OCI-LY7 (cell line): Measurements from ENCODE around the gene CDCP1. TPM values are rescaled to one million over a fixed set of nuclear protein-coding genes. Genes with fewer than 3 reads are reported as not detected.

Source experiments
- BruUV-seq: library from RNA; stranded (reverse); fragments of 400-500 nt; replicated peaks from 2 replicates; lab custom pipeline; 2021; lab: Mats Ljungman, UMichigan
- CTCF ChIA-PET: fragments of 300-600 bp; sonication (Branson Sonifier 250); formaldehyde crosslinking; loops from one replicate; lab custom pipeline; 2022; ENCODE audit warnings: antibody characterized with exemption; ENCODE audit not compliant: unreplicated experiment; lab: Charles Lee
- POLR2A ChIA-PET: fragments of 300-600 bp; sonication (Branson Sonifier 250); formaldehyde crosslinking; loops from one replicate; lab custom pipeline; 2022; ENCODE audit warnings: antibody characterized with exemption; lab: Charles Lee
- DNase-seq: peaks from one replicate; pipeline ENCODE4 v3.0.0-alpha.2; 2015; ENCODE audit warnings: low spot score
- H2AFZ ChIP-seq: fragments of 200-600 bp; sonication (generic), shearing (Covaris generic); 2 replicates; pipeline ENCODE4 v1.6.1; 2014; ENCODE audit warnings: mild to moderate bottlenecking, antibody characterized with exemption, low read length, moderate library complexity
- H3K27ac ChIP-seq: fragments of 200-600 bp; sonication (generic); 2 replicates; pipeline ENCODE4 v1.5.1; 2014; ENCODE audit warnings: mixed run types, low read depth, mild to moderate bottlenecking, moderate library complexity, low read length, inconsistent platforms; ENCODE audit not compliant: poor library complexity, severe bottlenecking
- H3K36me3 ChIP-seq: fragments of 200-600 bp; sonication (generic); 2 replicates; pipeline ENCODE4 v1.6.1; 2014; ENCODE audit warnings: mild to moderate bottlenecking, antibody characterized with exemption, low read length, moderate library complexity, mixed read lengths; ENCODE audit not compliant: insufficient read depth
- H3K4me1 ChIP-seq: fragments of 200-600 bp; sonication (generic); 2 replicates; pipeline ENCODE4 v1.5.1; 2014; ENCODE audit warnings: mild to moderate bottlenecking, low read length; ENCODE audit not compliant: insufficient read depth, poor library complexity, severe bottlenecking
- H3K4me2 ChIP-seq: fragments of 200-600 bp; sonication (generic); 2 replicates; pipeline ENCODE4 v1.6.1; 2014; ENCODE audit warnings: mild to moderate bottlenecking, low read length
- H3K4me3 ChIP-seq: fragments of 200-600 bp; sonication (generic); 2 replicates; pipeline ENCODE4 v1.5.1; 2014; ENCODE audit warnings: mild to moderate bottlenecking, low read depth, low read length; ENCODE audit not compliant: poor library complexity, severe bottlenecking
- H3K79me2 ChIP-seq: fragments of 200-600 bp; sonication (generic); 2 replicates; pipeline ENCODE4 v1.6.1; 2016; ENCODE audit warnings: low read depth, mild to moderate bottlenecking, low read length, moderate library complexity, mixed read lengths; ENCODE audit not compliant: insufficient read depth
- H3K9me2 ChIP-seq: fragments of 200-600 bp; sonication (generic); 2 replicates; pipeline ENCODE4 v1.6.1; 2016; ENCODE audit warnings: mild to moderate bottlenecking, low read length, mixed read lengths; ENCODE audit not compliant: insufficient read depth
- H3K9me3 ChIP-seq: fragments of 200-600 bp; sonication (generic); 2 replicates; pipeline ENCODE4 v1.6.1; 2014; ENCODE audit warnings: mild to moderate bottlenecking, mixed run types, low read length, mixed read lengths
- H4K20me1 ChIP-seq: fragments of 200-600 bp; sonication (generic); 2 replicates; pipeline ENCODE4 v1.6.1; 2014; ENCODE audit warnings: mild to moderate bottlenecking, antibody characterized with exemption, low read length, moderate library complexity, mixed read lengths; ENCODE audit not compliant: insufficient read depth
- EZH2phosphoT487 ChIP-seq: fragments of 200-600 bp; sonication (generic); IDR thresholded peaks from 2 replicates; pipeline ENCODE4 v1.6.1; 2018; ENCODE audit warnings: low read depth, borderline replicate concordance, mild to moderate bottlenecking, mixed run types, antibody characterized with exemption, low read length, moderate library complexity, mixed read lengths
- intact Hi-C: fragments of 100-400 bp; cut with micrococcal nuclease; formaldehyde crosslinking; loops from one replicate; pipeline ENCODE4 v1.10.0; 2022; ENCODE audit not compliant: unreplicated experiment
- total RNA-seq, 2 experiments: library from RNA; depleted of rRNA in 1 of 2; stranded (reverse); fragments of >200 nt in 1 of 2; shearing (Covaris generic) in 1 of 2; gene quantifications; 2 replicates each; pipeline ENCODE4 v1.2.3, GENCODE V29; 2014 to 2022
- TF ChIP-seq, protein P1 (sequence below): fragments of 200-600 bp; sonication (generic); conservative IDR thresholded peaks from 2 replicates; pipeline ENCODE4 v1.5.1; 2014; ENCODE audit warnings: mild to moderate bottlenecking, antibody characterized with exemption, low read length, moderate library complexity, mixed read lengths

The CDCP1 gene
- total RNA-seq, 2 experiments from 2014 or later, result not detected

DNA sequence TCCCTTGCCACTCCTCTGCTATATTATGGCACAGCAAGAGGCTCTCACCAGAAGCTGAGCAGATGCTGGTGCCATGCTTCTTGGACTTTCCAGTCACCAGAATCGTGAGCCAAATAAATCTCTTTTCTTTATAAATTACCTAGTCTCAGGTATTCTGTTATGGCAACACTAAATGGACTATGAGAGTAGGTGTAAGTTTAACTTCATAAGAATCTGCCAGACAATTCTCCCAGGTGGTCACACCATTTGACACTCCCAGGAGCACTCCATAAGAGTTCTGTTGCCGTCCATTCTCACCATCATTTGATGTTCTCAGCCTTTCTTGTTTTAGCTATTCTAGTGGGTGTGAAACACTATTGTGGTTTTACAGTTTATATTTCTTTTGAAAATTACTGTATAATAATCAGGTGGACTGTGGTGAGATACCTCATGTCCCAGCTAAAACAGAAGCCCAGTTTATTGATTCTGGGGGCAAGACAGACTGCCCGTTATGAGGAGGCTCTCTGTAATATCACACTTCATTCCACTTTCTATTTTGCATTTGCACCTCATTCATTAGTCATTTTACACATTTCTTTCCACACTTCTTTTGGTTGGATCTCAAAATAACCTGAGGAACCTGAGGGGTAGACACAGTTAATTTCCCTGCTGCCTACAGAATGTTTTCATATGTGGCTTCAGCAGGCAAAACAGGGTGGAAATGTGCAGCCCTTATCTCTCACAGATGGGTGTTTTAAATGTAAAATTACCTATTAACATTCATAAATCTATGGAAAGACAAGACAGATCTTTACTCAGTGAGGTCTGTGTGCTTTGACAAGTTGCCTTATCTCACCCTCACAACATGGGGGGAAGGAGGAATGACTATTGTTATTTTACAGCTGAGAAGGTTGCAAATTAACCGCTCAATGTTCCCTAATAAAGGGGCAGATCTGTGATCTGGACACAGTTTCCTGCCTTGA is 42.1 kb downstream of the CDCP1 start:
- Histone ChIP-seq H3K9me2 (no peaks in the 10 kb centered on the region), H3K79me2 (no peaks in the 10 kb centered on the region), H3K4me1 (no peaks in the 10 kb centered on the region), H3K4me2 (no peak overlapping the region), H3K36me3 (no peaks in the 10 kb centered on the region), H2AFZ (no peak overlapping the region), H3K4me3 (no peak overlapping the region), H4K20me1 (no peaks in the 10 kb centered on the region), H3K27ac (no peak overlapping the region), H3K9me3 (no peaks in the 10 kb centered on the region)
- no TSS peak for BruUV-seq
- no peak for DNase-seq
- intact Hi-C loops, result no loop called here
- TF ChIP-seq EZH2phosphoT487, result no peak
- TF ChIP-seq, protein P1, sequence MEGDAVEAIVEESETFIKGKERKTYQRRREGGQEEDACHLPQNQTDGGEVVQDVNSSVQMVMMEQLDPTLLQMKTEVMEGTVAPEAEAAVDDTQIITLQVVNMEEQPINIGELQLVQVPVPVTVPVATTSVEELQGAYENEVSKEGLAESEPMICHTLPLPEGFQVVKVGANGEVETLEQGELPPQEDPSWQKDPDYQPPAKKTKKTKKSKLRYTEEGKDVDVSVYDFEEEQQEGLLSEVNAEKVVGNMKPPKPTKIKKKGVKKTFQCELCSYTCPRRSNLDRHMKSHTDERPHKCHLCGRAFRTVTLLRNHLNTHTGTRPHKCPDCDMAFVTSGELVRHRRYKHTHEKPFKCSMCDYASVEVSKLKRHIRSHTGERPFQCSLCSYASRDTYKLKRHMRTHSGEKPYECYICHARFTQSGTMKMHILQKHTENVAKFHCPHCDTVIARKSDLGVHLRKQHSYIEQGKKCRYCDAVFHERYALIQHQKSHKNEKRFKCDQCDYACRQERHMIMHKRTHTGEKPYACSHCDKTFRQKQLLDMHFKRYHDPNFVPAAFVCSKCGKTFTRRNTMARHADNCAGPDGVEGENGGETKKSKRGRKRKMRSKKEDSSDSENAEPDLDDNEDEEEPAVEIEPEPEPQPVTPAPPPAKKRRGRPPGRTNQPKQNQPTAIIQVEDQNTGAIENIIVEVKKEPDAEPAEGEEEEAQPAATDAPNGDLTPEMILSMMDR, result no peak
- POLR2A ChIA-PET, result no interaction called here
- CTCF ChIA-PET, result no interaction called here

GRCh38 chr3:45103334-45103733 is 42.8 kb downstream of the CDCP1 start:
- no peaks in the 10 kb centered on the region for H3K9me2 ChIP-seq
- no peak overlapping the region for H3K27ac ChIP-seq
- CTCF ChIA-PET, result no interaction called here

More at GRCh38 chr3:45103334-45103733, 42.8 kb downstream of the CDCP1 start:
- Histone ChIP-seq H4K20me1 (no peaks in the 10 kb centered on the region), H2AFZ (no peak overlapping the region), H3K4me3 (no peak overlapping the region), H3K4me1 (no peaks in the 10 kb centered on the region), H3K79me2 (no peaks in the 10 kb centered on the region), H3K36me3 (no peaks in the 10 kb centered on the region), H3K9me3 (no peaks in the 10 kb centered on the region), H3K4me2 (no peak overlapping the region)
- BruUV-seq, result no TSS peak
- no peak for DNase-seq
- intact Hi-C loops, result no loop called here
- POLR2A ChIA-PET, result no interaction called here
- TF ChIP-seq, protein P1, result no peak
- TF ChIP-seq EZH2phosphoT487, result no peak
